Skin epidermis (tissue), 12 donors: ENCODE data around the gene WWOX.

Source experiments
- H3K27ac ChIP-seq, 21 experiments: fragments of 200-600 bp; sonication (generic) in 11 of 21; one replicate each; pipeline ENCODE4 v1.5.0; 2020; ENCODE audit warnings: mild to moderate bottlenecking in 3 of 21, inconsistent platforms in 2 of 21, moderate library complexity in 2 of 21
- H3K4me3 ChIP-seq, 7 experiments: fragments of 200-600 bp; sonication (generic) in 2 of 7; one replicate each; pipeline ENCODE4 v1.5.0; 2020; ENCODE audit warnings: inconsistent platforms in 2 of 7, mild to moderate bottlenecking in 2 of 7, moderate library complexity in 1 of 7

WWOX gene

GRCh38 chr16:78184238-78185183 lies 85.1 kb downstream of the WWOX start:
- H3K4me3 ChIP-seq: no peak overlapping the region

GRCh38 chr16:78189121-78189520 lies 89.7 kb downstream of the WWOX start:
- Histone ChIP-seq H3K27ac (no peak overlapping the region), H3K4me3 (no peak overlapping the region)

More at GRCh38 chr16:78184238-78185183, 85.1 kb downstream of the WWOX start:
- H3K27ac ChIP-seq: peak overlapping the region in 1 of 21 experiments; percentile 24

- H3K27ac ChIP-seq: no peak overlapping the region
These were observed 93.5 kb downstream of the WWOX start for GRCh38 chr16:78192734-78193488.

GRCh38 chr16:78194948-78195347 lies 95.5 kb downstream of the WWOX start:
- H3K4me3 ChIP-seq: no peak overlapping the region
- no peak overlapping the region for H3K27ac ChIP-seq

More at GRCh38 chr16:78192734-78193488, 93.5 kb downstream of the WWOX start:
- H3K4me3 ChIP-seq: no peak overlapping the region

GRCh38 chr16:78195797-78196196 lies 96.3 kb downstream of the WWOX start:
- Histone ChIP-seq H3K27ac (no peak overlapping the region), H3K4me3 (no peak overlapping the region)

GRCh38 chr16:78196502-78196901 lies 97.0 kb downstream of the WWOX start:
- Histone ChIP-seq H3K4me3 (no peak overlapping the region), H3K27ac (no peak overlapping the region)

GRCh38 chr16:78198288-78198687 lies 98.8 kb downstream of the WWOX start:
- Histone ChIP-seq H3K4me3 (no peak overlapping the region), H3K27ac (no peak overlapping the region)

GRCh38 chr16:78199325-78200022 lies 100.0 kb downstream of the WWOX start:
- Histone ChIP-seq H3K27ac (no peak overlapping the region), H3K4me3 (no peak overlapping the region)

DNA sequence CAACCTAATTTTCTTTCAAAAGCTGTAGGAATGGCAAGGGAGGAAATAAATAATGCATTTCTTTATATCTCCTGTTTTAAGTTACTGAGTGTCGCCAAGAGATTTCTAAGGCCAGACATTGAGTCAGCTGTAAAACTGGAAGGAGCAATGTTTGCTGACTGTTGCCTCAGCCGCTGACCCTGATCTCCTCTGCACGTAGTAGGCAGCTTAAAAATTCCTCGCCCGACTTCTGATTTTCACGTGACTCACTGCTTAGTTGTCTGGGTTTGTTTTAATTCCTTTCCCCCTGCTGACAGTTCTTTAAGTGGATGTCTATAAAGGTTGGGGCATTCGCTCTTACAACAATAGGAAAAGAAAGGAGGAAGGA lies 100.6 kb downstream of the WWOX start:
- H3K27ac ChIP-seq: no peak overlapping the region

DNA sequence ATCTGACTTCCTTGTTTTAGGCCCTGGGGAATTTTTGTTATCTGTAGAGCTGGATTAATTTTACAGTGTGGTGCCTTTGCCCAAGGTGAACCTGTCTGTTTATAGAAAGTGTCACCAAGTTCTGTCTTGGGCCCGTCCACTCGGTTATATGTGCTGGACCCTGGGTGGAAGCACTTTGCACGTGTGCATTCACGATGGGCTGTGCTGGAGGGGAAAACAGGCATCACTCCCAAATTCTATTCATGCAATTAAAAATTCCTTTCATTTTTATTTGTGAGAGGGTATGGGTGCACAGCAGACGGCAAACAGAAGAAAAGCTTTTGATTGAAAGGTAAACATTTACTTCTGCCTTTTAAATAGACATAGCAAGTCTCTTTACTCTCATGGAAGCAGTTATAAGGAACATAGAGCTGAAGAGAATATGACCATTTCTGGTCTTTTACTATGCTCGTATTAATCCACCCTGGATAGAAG lies 101.2 kb downstream of the WWOX start:
- H3K27ac ChIP-seq: no peak overlapping the region
- no peak overlapping the region for H3K4me3 ChIP-seq

More for the DNA sequence above, 100.6 kb downstream of the WWOX start:
- no peak overlapping the region for H3K4me3 ChIP-seq

DNA sequence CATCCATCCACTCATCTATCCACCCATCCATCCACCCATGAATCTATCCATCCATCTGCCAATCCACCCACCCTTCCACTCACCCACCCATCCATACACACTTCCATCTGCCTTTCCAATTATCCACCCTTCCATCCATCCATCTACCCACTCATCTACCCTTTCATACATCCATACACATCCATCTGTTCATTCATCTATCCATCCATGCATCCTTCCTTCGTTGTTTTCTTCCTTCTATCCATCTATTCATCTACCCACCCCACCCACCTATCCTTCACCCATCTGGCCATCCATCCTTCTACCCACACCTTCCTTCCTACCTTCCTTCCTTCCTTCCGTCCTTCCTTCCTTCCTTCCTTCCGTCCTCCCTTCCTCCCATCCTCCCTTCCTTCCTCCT lies 106.1 kb downstream of the WWOX start:
- H3K27ac ChIP-seq: no peak overlapping the region
- H3K4me3 ChIP-seq: no peak overlapping the region

GRCh38 chr16:78206623-78207223 lies 107.3 kb downstream of the WWOX start:
- H3K27ac ChIP-seq: no peak overlapping the region
- no peak overlapping the region for H3K4me3 ChIP-seq

GRCh38 chr16:78209951-78210661 lies 110.7 kb downstream of the WWOX start:
- H3K4me3 ChIP-seq: no peak overlapping the region
- no peak overlapping the region for H3K27ac ChIP-seq

DNA sequence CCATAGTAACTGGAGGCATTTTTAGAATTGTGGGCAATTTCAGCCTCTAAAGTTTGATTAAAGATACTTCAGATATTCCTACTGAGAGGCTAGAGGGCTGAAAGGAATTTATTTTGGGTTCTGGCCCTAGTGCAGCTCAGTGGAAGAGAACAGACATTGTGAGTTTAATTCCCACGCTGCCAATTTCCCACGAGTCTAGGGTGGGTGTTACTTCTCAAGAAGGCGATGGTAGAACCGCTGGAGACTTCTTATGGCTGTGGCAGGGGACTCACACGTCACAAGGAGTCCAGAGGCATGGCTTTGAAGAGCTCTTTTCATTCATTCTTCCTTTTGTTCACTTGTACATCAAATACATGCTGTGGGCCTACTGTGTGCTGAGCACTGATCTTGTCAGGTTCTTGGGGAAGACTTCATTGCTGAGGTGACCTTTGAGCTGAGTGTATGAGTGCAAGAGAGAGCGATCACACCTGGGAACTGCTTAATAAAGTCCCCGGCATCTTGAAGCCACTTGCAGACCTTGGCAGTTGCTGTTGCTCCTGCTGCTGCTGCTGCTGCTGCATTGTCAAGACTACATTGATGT lies 111.7 kb downstream of the WWOX start:
- peak overlapping the region in 2 of 21 experiments; percentile 19 to 35 for H3K27ac ChIP-seq
- no peak overlapping the region for H3K4me3 ChIP-seq

GRCh38 chr16:78211946-78212345 lies 112.5 kb downstream of the WWOX start:
- Histone ChIP-seq H3K4me3 (no peak overlapping the region), H3K27ac (peak overlapping the region in 3 of 21 experiments; percentile 5 to 64 (median 26))

- H3K4me3 ChIP-seq: no peak overlapping the region
- H3K27ac ChIP-seq: peak overlapping the region in 3 of 21 experiments; percentile 5 to 64 (median 26)
These were observed 113.2 kb downstream of the WWOX start for GRCh38 chr16:78212674-78213073.

- Histone ChIP-seq H3K4me3 (no peak overlapping the region), H3K27ac (no peak overlapping the region)
These were observed 114.3 kb downstream of the WWOX start for GRCh38 chr16:78213751-78214150.

GRCh38 chr16:78215222-78215621 lies 115.8 kb downstream of the WWOX start:
- H3K27ac ChIP-seq: no peak overlapping the region
- H3K4me3 ChIP-seq: no peak overlapping the region
